Heart left ventricle (tissue), 13 donors: ENCODE data around the gene FBP1.

Source experiments
- POLR2A ChIP-seq, 2 donors: fragments of 450-650 bp; IDR thresholded peaks; one replicate each; pipeline ENCODE4 v1.6.1; 2017; ENCODE audit warnings: antibody characterized with exemption in 2 of 2, mild to moderate bottlenecking in 2 of 2, moderate library complexity in 2 of 2
- TF ChIP-seq, protein P1 (sequence below), 12 donors: fragments of 200-600 bp; sonication (generic) in 4 of 12; IDR thresholded peaks; one replicate each; pipeline versions ENCODE4 v1.5.0 to v1.8.0; 2018 to 2022; ENCODE audit warnings: antibody characterized with exemption in 12 of 12, mild to moderate bottlenecking in 5 of 12
- donor health status: ischemic (EF 13 %, LVEDD 7.1; RV severe dilation, severe dysfunction).
- donor health status: DM: no; HTN: yes; CAD: no.
- donor health status: DM: no; HTN: no; CAD: no.
- donor health status: ischemic (EF 25% LVEDD 6.9; RV normal size, moderate dysfunction).
- donor health status: ischemic (EF 25% LVEDD 5.7; RV mildly dilated, moderate dysfunction).
- donor health status: ischemic (EF 35%, LVEDD 5.7; RV mildly dilated, moderate dysfunction).
- donor health status: nonischemic (EF 11% LVEDD 7.7; RV severe dilation, severe dysfunction).
- donor health status: DM: yes; HTN: yes; CAD: no.
- donor health status: PGD.
- donor health status: ischemic (EF 29% LVEDD 5.4; RV normal size, mild dysfunction).
- donor health status: nonischemic (EF 23%, LVEDD 6.1; RV moderate dilation, normal function).

GRCh38 chr9:94567271-94567670 is 72.0 kb downstream of the FBP1 start:
- TF ChIP-seq, protein P1, sequence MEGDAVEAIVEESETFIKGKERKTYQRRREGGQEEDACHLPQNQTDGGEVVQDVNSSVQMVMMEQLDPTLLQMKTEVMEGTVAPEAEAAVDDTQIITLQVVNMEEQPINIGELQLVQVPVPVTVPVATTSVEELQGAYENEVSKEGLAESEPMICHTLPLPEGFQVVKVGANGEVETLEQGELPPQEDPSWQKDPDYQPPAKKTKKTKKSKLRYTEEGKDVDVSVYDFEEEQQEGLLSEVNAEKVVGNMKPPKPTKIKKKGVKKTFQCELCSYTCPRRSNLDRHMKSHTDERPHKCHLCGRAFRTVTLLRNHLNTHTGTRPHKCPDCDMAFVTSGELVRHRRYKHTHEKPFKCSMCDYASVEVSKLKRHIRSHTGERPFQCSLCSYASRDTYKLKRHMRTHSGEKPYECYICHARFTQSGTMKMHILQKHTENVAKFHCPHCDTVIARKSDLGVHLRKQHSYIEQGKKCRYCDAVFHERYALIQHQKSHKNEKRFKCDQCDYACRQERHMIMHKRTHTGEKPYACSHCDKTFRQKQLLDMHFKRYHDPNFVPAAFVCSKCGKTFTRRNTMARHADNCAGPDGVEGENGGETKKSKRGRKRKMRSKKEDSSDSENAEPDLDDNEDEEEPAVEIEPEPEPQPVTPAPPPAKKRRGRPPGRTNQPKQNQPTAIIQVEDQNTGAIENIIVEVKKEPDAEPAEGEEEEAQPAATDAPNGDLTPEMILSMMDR (IDR thresholded peaks at IDR 0.05), result no peak
- no peak for TF ChIP-seq POLR2A (IDR thresholded peaks at IDR 0.05)
